HEK293 (cell line): Measurements from ENCODE around the gene EPHB1.

ENCODE experiments used
- CTCF ChIA-PET: fragments of 350-600 bp; formaldehyde crosslinking; extraction: SDS; loops from one replicate; lab custom pipeline; 2021; ENCODE audit warnings: antibody characterized with exemption; lab: Yijun Ruan, JAX
- POLR2A ChIA-PET: fragments of 300-600 bp; formaldehyde crosslinking; extraction: SDS; loops from one replicate; lab custom pipeline; 2020; ENCODE audit warnings: antibody characterized with exemption, inconsistent platforms; lab: Yijun Ruan, JAX
- H3K27ac ChIP-seq: fragments of 200-500 bp; sonication (Bioruptor generic); 2 replicates; pipeline ENCODE4 v1.5.1; 2014; ENCODE audit warnings: low read depth, low read length, control low read depth, inconsistent platforms; ENCODE audit errors: extremely low read depth
- H3K36me3 ChIP-seq, 2 experiments: fragments of 200-500 bp in 1 of 2; sonication (Bioruptor generic) in 1 of 2; 1 replicate in 1 of 2; 2 replicates in 1 of 2; pipeline ENCODE4 v1.5.1; 2014 to 2017; ENCODE audit warnings: inconsistent platforms in 2 of 2, low read length in 2 of 2; ENCODE audit not compliant: control insufficient read depth in 2 of 2, insufficient read depth in 1 of 2
- H3K4me1 ChIP-seq: fragments of 200-500 bp; sonication (Bioruptor generic); 2 replicates; pipeline ENCODE4 v1.5.1; 2014; ENCODE audit warnings: mild to moderate bottlenecking, low read length, inconsistent platforms; ENCODE audit not compliant: control insufficient read depth, insufficient read depth
- H3K4me3 ChIP-seq: 2 replicates; pipeline ENCODE4 v1.5.1; 2011; ENCODE audit warnings: low read depth, mild to moderate bottlenecking, control low read depth, low read length, moderate library complexity
- H3K9me3 ChIP-seq: fragments of 200-500 bp; sonication (Bioruptor generic); 2 replicates; pipeline ENCODE4 v1.5.1; 2014; ENCODE audit warnings: low read depth, low read length, inconsistent platforms; ENCODE audit not compliant: control insufficient read depth, insufficient read depth
- SP7 ChIP-seq: fragments of 450-650 bp; formaldehyde crosslinking; IDR thresholded peaks from 2 replicates; pipeline ENCODE4 v1.5.1; 2016; ENCODE audit warnings: missing biosample characterization, missing genetic modification characterization
- ZBTB17 ChIP-seq: fragments of 450-650 bp; formaldehyde crosslinking; IDR thresholded peaks from 2 replicates; pipeline ENCODE4 v1.5.1; 2016; ENCODE audit warnings: missing biosample characterization, missing genetic modification characterization
- ZNF184 ChIP-seq: fragments of 450-650 bp; IDR thresholded peaks from 2 replicates; pipeline ENCODE4 v1.5.1; 2018; ENCODE audit warnings: missing biosample characterization, mild to moderate bottlenecking, missing genetic modification characterization
- ZNF202 ChIP-seq: fragments of 450-650 bp; formaldehyde crosslinking; IDR thresholded peaks from 2 replicates; pipeline ENCODE4 v1.5.1; 2016; ENCODE audit warnings: missing biosample characterization, missing genetic modification characterization, borderline replicate concordance
- ZNF214 ChIP-seq: fragments of 450-650 bp; formaldehyde crosslinking; IDR thresholded peaks from 2 replicates; pipeline ENCODE4 v1.5.1; 2017; ENCODE audit warnings: missing biosample characterization, mild to moderate bottlenecking, missing genetic modification characterization, borderline replicate concordance
- ZNF248 ChIP-seq: fragments of 450-650 bp; formaldehyde crosslinking; IDR thresholded peaks from 2 replicates; pipeline ENCODE4 v1.5.1; 2017; ENCODE audit warnings: missing biosample characterization, missing genetic modification characterization
- ZNF404 ChIP-seq: fragments of 450-650 bp; formaldehyde crosslinking; IDR thresholded peaks from 2 replicates; pipeline ENCODE4 v1.5.1; 2017; ENCODE audit warnings: missing biosample characterization, missing genetic modification characterization
- ZNF529 ChIP-seq: fragments of 450-650 bp; formaldehyde crosslinking; IDR thresholded peaks from 2 replicates; pipeline ENCODE4 v1.5.1; 2017; ENCODE audit warnings: missing genetic modification characterization, missing biosample characterization; ENCODE audit not compliant: insufficient replicate concordance
- ZNF623 ChIP-seq: fragments of 450-650 bp; formaldehyde crosslinking; IDR thresholded peaks from 2 replicates; pipeline ENCODE4 v1.5.1; 2016; ENCODE audit warnings: missing biosample characterization, missing genetic modification characterization
- ZNF624 ChIP-seq: fragments of 450-650 bp; formaldehyde crosslinking; IDR thresholded peaks from 2 replicates; pipeline ENCODE4 v1.5.1; 2017; ENCODE audit warnings: missing biosample characterization, missing genetic modification characterization
- ZNF837 ChIP-seq: fragments of 450-650 bp; formaldehyde crosslinking; IDR thresholded peaks from 2 replicates; pipeline ENCODE4 v1.5.1; 2016; ENCODE audit warnings: missing biosample characterization, missing genetic modification characterization
- ZSCAN23 ChIP-seq: fragments of 450-650 bp; formaldehyde crosslinking; IDR thresholded peaks from 2 replicates; pipeline ENCODE4 v1.5.1; 2016; ENCODE audit warnings: missing biosample characterization, missing genetic modification characterization
- TF ChIP-seq, protein P1 (sequence below): fragments of 450-650 bp; formaldehyde crosslinking; IDR thresholded peaks from 2 replicates; pipeline ENCODE4 v1.5.1; 2016; ENCODE audit warnings: missing biosample characterization, missing genetic modification characterization
- TF ChIP-seq, protein P2 (sequence below): fragments of 450-650 bp; formaldehyde crosslinking; IDR thresholded peaks from 2 replicates; pipeline ENCODE4 v1.5.1; 2016; ENCODE audit warnings: missing biosample characterization, missing genetic modification characterization
- TF ChIP-seq, protein P3 (sequence below): fragments of 450-650 bp; formaldehyde crosslinking; conservative IDR thresholded peaks from 2 replicates; pipeline ENCODE4 v1.5.1; 2016; ENCODE audit warnings: low read depth, missing biosample characterization, missing genetic modification characterization
- TF ChIP-seq, protein P4 (sequence below): fragments of 450-650 bp; formaldehyde crosslinking; IDR thresholded peaks from 2 replicates; pipeline ENCODE4; 2016; ENCODE audit warnings: missing biosample characterization, missing genetic modification characterization
- TF ChIP-seq, protein P5 (sequence below): fragments of 450-650 bp; formaldehyde crosslinking; IDR thresholded peaks from 2 replicates; pipeline ENCODE4 v1.5.1; 2017; ENCODE audit warnings: missing biosample characterization, missing genetic modification characterization
- TF ChIP-seq, protein P6 (sequence below): fragments of 450-650 bp; formaldehyde crosslinking; IDR thresholded peaks from 2 replicates; pipeline ENCODE4 v1.5.1; 2016; ENCODE audit warnings: missing biosample characterization, missing genetic modification characterization, low read depth
- TF ChIP-seq, protein P7 (sequence below): fragments of 450-650 bp; formaldehyde crosslinking; IDR thresholded peaks from 2 replicates; pipeline ENCODE4 v1.5.1; 2016; ENCODE audit warnings: missing biosample characterization, missing genetic modification characterization

Gene EPHB1

DNA sequence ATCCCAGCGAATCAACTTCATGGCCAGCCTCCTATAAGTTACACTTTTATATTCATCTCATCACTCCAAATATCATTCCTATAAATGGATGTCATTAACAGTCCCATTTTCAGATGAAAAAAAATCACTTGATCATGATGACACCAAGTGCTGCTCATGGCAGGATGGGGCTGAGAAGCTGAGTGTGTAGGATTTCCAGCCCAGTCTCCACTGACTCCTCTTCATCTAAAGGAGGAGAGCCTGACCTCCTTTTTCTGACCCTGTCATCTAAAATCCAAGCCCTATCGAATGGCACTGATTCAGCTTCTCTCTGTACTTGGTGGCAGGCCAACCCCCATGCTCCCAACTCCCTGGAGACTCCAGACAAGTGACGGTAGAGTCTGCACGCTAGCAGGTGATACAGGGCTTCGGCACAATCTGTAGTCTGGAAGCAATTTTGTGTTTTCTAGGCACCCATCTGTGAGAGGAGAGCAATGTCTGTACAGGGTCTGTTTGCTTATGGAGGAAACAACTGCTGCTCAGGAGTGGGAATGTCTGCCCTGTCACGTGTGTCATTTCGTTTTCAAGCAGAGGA lies 103.2 kb downstream of the EPHB1 start (continued):
- TF ChIP-seq, protein P1, sequence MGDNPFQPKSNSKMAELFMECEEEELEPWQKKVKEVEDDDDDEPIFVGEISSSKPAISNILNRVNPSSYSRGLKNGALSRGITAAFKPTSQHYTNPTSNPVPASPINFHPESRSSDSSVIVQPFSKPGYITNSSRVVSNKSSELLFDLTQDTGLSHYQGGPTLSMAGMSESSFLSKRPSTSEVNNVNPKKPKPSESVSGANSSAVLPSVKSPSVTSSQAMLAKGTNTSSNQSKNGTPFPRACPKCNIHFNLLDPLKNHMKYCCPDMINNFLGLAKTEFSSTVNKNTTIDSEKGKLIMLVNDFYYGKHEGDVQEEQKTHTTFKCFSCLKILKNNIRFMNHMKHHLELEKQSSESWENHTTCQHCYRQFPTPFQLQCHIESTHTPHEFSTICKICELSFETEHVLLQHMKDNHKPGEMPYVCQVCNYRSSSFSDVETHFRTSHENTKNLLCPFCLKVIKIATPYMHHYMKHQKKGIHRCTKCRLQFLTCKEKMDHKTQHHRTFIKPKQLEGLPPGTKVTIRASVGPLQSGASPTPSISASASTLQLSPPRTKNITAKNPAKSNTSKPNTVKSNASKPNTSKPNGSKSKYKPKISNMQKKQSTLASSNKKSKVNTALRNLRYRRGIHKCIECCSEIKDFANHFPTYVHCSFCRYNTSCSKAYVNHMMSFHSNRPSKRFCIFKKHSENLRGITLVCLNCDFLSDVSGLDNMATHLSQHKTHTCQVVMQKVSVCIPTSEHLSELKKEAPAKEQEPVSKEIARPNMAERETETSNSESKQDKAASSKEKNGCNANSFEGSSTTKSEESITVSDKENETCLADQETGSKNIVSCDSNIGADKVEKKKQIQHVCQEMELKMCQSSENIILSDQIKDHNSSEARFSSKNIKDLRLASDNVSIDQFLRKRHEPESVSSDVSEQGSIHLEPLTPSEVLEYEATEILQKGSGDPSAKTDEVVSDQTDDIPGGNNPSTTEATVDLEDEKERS, result no peak

DNA sequence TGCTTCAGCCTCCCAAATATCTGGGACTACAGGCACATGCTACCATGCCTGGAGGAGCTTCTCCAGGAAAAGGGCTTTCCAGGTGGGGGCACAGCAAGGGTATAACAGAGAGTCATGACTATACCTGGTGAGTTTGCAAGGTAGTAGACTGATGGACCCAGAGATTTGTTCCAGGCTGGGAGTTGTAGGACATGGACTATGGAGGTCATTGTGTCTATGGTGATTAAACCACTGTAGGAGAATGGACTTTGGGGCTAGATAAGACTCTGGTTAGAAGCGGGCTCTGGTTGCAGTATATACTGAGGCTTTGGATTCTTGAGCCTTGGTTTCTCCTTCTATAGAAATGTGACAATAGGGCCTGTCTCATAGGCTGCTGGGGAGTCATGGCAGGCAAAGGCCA lies 104.7 kb downstream of the EPHB1 start:
- H3K9me3 ChIP-seq, result no peaks in the 10 kb centered on the region
- no peaks in the 10 kb centered on the region for H3K4me1 ChIP-seq
- no peaks in the 10 kb centered on the region for H3K36me3 ChIP-seq
- POLR2A ChIA-PET, result no interaction called here
- CTCF ChIA-PET, result no interaction called here
- H3K27ac ChIP-seq, result no peak overlapping the region
- H3K4me3 ChIP-seq, result no peak overlapping the region
- TF ChIP-seq, protein P2, sequence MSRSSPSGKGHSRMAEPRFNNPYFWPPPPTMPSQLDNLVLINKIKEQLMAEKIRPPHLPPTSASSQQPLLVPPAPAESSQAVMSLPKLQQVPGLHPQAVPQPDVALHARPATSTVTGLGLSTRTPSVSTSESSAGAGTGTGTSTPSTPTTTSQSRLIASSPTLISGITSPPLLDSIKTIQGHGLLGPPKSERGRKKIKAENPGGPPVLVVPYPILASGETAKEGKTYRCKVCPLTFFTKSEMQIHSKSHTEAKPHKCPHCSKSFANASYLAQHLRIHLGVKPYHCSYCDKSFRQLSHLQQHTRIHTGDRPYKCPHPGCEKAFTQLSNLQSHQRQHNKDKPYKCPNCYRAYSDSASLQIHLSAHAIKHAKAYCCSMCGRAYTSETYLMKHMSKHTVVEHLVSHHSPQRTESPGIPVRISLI (tag by site-specific recombination), result no peak
- TF ChIP-seq ZNF623 (tag by site-specific recombination), result no peak
- TF ChIP-seq ZSCAN23, result no peak
- TF ChIP-seq ZNF624 (tag by site-specific recombination), result no peak
- TF ChIP-seq, protein P3, sequence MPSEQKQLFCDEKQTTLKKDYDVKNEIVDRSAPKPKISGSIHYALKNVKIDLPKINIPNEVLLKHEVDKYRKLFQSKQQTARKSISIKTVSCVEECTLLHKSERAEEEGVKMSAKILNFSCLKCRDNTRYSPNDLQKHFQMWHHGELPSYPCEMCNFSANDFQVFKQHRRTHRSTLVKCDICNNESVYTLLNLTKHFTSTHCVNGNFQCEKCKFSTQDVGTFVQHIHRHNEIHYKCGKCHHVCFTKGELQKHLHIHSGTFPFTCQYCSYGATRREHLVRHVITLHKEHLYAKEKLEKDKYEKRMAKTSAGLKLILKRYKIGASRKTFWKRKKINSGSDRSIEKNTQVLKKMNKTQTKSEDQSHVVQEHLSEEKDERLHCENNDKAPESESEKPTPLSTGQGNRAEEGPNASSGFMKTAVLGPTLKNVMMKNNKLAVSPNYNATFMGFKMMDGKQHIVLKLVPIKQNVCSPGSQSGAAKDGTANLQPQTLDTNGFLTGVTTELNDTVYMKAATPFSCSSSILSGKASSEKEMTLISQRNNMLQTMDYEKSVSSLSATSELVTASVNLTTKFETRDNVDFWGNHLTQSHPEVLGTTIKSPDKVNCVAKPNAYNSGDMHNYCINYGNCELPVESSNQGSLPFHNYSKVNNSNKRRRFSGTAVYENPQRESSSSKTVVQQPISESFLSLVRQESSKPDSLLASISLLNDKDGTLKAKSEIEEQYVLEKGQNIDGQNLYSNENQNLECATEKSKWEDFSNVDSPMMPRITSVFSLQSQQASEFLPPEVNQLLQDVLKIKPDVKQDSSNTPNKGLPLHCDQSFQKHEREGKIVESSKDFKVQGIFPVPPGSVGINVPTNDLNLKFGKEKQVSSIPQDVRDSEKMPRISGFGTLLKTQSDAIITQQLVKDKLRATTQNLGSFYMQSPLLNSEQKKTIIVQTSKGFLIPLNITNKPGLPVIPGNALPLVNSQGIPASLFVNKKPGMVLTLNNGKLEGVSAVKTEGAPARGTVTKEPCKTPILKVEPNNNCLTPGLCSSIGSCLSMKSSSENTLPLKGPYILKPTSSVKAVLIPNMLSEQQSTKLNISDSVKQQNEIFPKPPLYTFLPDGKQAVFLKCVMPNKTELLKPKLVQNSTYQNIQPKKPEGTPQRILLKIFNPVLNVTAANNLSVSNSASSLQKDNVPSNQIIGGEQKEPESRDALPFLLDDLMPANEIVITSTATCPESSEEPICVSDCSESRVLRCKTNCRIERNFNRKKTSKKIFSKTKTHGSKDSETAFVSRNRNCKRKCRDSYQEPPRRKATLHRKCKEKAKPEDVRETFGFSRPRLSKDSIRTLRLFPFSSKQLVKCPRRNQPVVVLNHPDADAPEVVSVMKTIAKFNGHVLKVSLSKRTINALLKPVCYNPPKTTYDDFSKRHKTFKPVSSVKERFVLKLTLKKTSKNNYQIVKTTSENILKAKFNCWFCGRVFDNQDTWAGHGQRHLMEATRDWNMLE (tag by site-specific recombination), result no peak
- TF ChIP-seq, protein P4, sequence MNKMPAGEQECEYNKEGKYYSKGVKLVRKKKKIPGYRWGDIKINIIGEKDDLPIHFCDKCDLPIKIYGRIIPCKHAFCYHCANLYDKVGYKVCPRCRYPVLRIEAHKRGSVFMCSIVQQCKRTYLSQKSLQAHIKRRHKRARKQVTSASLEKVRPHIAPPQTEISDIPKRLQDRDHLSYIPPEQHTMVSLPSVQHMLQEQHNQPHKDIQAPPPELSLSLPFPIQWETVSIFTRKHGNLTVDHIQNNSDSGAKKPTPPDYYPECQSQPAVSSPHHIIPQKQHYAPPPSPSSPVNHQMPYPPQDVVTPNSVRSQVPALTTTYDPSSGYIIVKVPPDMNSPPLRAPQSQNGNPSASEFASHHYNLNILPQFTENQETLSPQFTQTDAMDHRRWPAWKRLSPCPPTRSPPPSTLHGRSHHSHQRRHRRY, result no peak
- no peak for TF ChIP-seq ZNF248
- TF ChIP-seq, protein P5, sequence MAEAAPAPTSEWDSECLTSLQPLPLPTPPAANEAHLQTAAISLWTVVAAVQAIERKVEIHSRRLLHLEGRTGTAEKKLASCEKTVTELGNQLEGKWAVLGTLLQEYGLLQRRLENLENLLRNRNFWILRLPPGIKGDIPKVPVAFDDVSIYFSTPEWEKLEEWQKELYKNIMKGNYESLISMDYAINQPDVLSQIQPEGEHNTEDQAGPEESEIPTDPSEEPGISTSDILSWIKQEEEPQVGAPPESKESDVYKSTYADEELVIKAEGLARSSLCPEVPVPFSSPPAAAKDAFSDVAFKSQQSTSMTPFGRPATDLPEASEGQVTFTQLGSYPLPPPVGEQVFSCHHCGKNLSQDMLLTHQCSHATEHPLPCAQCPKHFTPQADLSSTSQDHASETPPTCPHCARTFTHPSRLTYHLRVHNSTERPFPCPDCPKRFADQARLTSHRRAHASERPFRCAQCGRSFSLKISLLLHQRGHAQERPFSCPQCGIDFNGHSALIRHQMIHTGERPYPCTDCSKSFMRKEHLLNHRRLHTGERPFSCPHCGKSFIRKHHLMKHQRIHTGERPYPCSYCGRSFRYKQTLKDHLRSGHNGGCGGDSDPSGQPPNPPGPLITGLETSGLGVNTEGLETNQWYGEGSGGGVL (tag by site-specific recombination), result no peak
- TF ChIP-seq ZNF529, result no peak
- TF ChIP-seq ZBTB17 (tag by site-specific recombination), result no peak
- TF ChIP-seq ZNF184 (tag by site-specific recombination), result no peak
- no peak for TF ChIP-seq ZNF214 (tag by site-specific recombination)
- TF ChIP-seq, protein P6, sequence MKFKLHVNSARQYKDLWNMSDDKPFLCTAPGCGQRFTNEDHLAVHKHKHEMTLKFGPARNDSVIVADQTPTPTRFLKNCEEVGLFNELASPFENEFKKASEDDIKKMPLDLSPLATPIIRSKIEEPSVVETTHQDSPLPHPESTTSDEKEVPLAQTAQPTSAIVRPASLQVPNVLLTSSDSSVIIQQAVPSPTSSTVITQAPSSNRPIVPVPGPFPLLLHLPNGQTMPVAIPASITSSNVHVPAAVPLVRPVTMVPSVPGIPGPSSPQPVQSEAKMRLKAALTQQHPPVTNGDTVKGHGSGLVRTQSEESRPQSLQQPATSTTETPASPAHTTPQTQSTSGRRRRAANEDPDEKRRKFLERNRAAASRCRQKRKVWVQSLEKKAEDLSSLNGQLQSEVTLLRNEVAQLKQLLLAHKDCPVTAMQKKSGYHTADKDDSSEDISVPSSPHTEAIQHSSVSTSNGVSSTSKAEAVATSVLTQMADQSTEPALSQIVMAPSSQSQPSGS (tag by site-specific recombination), result no peak
- TF ChIP-seq ZNF202 (tag by site-specific recombination), result no peak
- TF ChIP-seq ZNF837 (tag by site-specific recombination), result no peak
- TF ChIP-seq SP7 (tag by site-specific recombination), result no peak
- TF ChIP-seq, protein P7, sequence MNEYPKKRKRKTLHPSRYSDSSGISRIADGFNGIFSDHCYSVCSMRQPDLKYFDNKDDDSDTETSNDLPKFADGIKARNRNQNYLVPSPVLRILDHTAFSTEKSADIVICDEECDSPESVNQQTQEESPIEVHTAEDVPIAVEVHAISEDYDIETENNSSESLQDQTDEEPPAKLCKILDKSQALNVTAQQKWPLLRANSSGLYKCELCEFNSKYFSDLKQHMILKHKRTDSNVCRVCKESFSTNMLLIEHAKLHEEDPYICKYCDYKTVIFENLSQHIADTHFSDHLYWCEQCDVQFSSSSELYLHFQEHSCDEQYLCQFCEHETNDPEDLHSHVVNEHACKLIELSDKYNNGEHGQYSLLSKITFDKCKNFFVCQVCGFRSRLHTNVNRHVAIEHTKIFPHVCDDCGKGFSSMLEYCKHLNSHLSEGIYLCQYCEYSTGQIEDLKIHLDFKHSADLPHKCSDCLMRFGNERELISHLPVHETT, result no peak
- no peak for TF ChIP-seq ZNF404 (tag by site-specific recombination)
